PC-3 (cell line): Measurements from ENCODE around the gene DLGAP1. TPM values are rescaled to one million over a fixed set of nuclear protein-coding genes. Genes with fewer than 3 reads are reported as not detected.

Experiments used
- ATAC-seq: fragments of 200-7000 bp; cut with Tn5 transposase; 2 replicates; pipeline ENCODE4 v1.9.1; 2020; ENCODE audit warnings: mild to moderate bottlenecking, moderate library complexity
- BruUV-seq: library from RNA; stranded (reverse); fragments of 400-500 nt; replicated peaks from 2 replicates; lab custom pipeline; 2021; lab: Mats Ljungman, UMichigan
- CTCF ChIA-PET: fragments of 300-600 bp; sonication (Branson Sonifier 250); formaldehyde crosslinking; loops from one replicate; lab custom pipeline; 2022; ENCODE audit warnings: antibody characterized with exemption; lab: Charles Lee
- POLR2A ChIA-PET: fragments of 300-600 bp; sonication (Branson Sonifier 250); formaldehyde crosslinking; loops from one replicate; lab custom pipeline; 2022; ENCODE audit warnings: antibody characterized with exemption; ENCODE audit not compliant: unreplicated experiment; lab: Charles Lee
- DNase-seq: peaks from one replicate; pipeline ENCODE4 v3.0.0-alpha.2; 2015
- H2AFZ ChIP-seq: fragments of 300-600 bp; sonication (generic); 2 replicates; pipeline ENCODE4 v1.6.0; 2016; ENCODE audit warnings: antibody characterized with exemption, low read length
- H3F3A ChIP-seq: fragments of 300-600 bp; sonication (generic); one replicate; pipeline ENCODE4 v1.6.0; 2017; ENCODE audit warnings: antibody characterized with exemption, low read length, control low read depth, mild to moderate bottlenecking; ENCODE audit not compliant: unreplicated experiment
- H3K27ac ChIP-seq: fragments of 300-600 bp; sonication (generic); 2 replicates; pipeline ENCODE4 v1.5.1; 2016; ENCODE audit warnings: mild to moderate bottlenecking, low read length
- H3K27me3 ChIP-seq: fragments of 300-600 bp; sonication (generic); 2 replicates; pipeline ENCODE4 v1.6.1; 2016; ENCODE audit warnings: low read length, mixed read lengths
- H3K36me3 ChIP-seq: fragments of 300-600 bp; sonication (generic); 2 replicates; pipeline ENCODE4 v1.6.1; 2016; ENCODE audit warnings: low read depth, mixed run types, low read length, mixed read lengths
- H3K4me1 ChIP-seq: fragments of 300-600 bp; sonication (generic); 2 replicates; pipeline ENCODE4 v1.5.1; 2016; ENCODE audit warnings: low read length; ENCODE audit not compliant: insufficient read depth
- H3K4me2 ChIP-seq: fragments of 300-600 bp; sonication (generic); 2 replicates; pipeline ENCODE4 v1.6.0; 2016; ENCODE audit warnings: low read length
- H3K4me3 ChIP-seq: fragments of 300-600 bp; sonication (generic); 2 replicates; pipeline ENCODE4 v1.5.1; 2016; ENCODE audit warnings: mild to moderate bottlenecking, low read length, mixed read lengths
- H3K79me2 ChIP-seq: fragments of 300-600 bp; sonication (generic); 2 replicates; pipeline ENCODE4 v1.6.1; 2017; ENCODE audit warnings: low read length, mixed read lengths
- H3K9ac ChIP-seq: fragments of 300-600 bp; sonication (generic); 2 replicates; pipeline ENCODE4 v1.6.0; 2016; ENCODE audit warnings: mild to moderate bottlenecking, low read length
- H3K9me2 ChIP-seq: fragments of 300-600 bp; sonication (generic); replicated peaks from 2 replicates; pipeline ENCODE4 v1.6.1; 2016; ENCODE audit warnings: mixed run types, low read length, mixed read lengths
- H3K9me3 ChIP-seq: fragments of 300-600 bp; sonication (generic); 2 replicates; pipeline ENCODE4 v1.6.1; 2016; ENCODE audit warnings: low read length, mixed read lengths
- H4K20me1 ChIP-seq: fragments of 300-600 bp; sonication (generic); 2 replicates; pipeline ENCODE4 v1.6.1; 2016; ENCODE audit warnings: low read length, mixed read lengths
- CTCF ChIP-seq: fragments of 300-600 bp; sonication (generic); conservative IDR thresholded peaks from 2 replicates; pipeline ENCODE4 v1.5.1; 2017; ENCODE audit warnings: antibody characterized with exemption, low read depth, mild to moderate bottlenecking, low read length
- EZH2 ChIP-seq: fragments of 300-600 bp; sonication (generic); IDR thresholded peaks from one replicate; pipeline ENCODE4 v1.6.1; 2017; ENCODE audit warnings: antibody characterized with exemption, mild to moderate bottlenecking, low read length; ENCODE audit not compliant: unreplicated experiment
- EZH2phosphoT487 ChIP-seq: fragments of 300-600 bp; sonication (generic); IDR thresholded peaks from 2 replicates; pipeline ENCODE4 v1.6.1; 2018; ENCODE audit warnings: mild to moderate bottlenecking, antibody characterized with exemption, low read length, borderline replicate concordance
- intact Hi-C: fragments of 100-400 bp; cut with micrococcal nuclease; formaldehyde crosslinking; loops from 2 replicates; pipeline ENCODE4 v1.9.0; 2023
- total RNA-seq: library from RNA; depleted of rRNA; stranded (reverse); fragments of >200 nt; gene quantifications from 2 replicates; pipeline ENCODE4 v1.2.3, GENCODE V29; 2014

DLGAP1 gene
- total RNA-seq, 1 experiment from 2014 or later: not detected

DNA sequence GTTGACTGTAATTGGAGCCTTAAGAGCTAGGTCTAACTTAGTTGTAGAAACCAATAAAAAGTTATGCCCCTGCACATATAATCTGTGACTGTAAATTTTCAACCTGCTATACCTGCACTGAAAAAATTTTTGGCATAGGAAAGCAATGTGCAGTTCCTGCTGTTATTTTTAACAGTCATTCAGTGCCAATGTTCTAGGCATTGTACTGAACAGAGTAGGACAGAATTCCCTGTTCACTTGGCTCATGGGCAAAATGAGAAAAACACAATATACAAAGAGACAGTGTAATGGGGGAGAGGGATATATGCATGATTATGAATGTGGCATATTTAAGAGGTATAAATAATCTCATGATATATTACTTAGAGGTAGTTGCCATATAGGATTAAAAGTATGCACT is 547.2 kb downstream of the DLGAP1 start:
- Histone ChIP-seq H3K36me3 (no peaks in the 10 kb centered on the region), H3K4me3 (no peak overlapping the region), H3K27ac (no peak overlapping the region), H3K79me2 (no peaks in the 10 kb centered on the region), H3F3A (no peaks in the 10 kb centered on the region), H3K9me3 (no peaks in the 10 kb centered on the region), H3K4me2 (no peak overlapping the region), H3K27me3 (no peaks in the 10 kb centered on the region), H4K20me1 (no peaks in the 10 kb centered on the region), H2AFZ (no peak overlapping the region), H3K4me1 (peaks cover 10% of the 10 kb centered on the region), H3K9me2 (no peaks in the 10 kb centered on the region), H3K9ac (no peak overlapping the region)
- TF ChIP-seq EZH2 (no peak), CTCF (no peak), EZH2phosphoT487 (no peak)
- DNase-seq: no peak
- no TSS peak for BruUV-seq
- no peak for ATAC-seq
- intact Hi-C loops: no loop called here
- POLR2A ChIA-PET: no interaction called here
- CTCF ChIA-PET: no interaction called here

GRCh38 chr18:3906116-3906750 is 548.9 kb downstream of the DLGAP1 start:
- H3K36me3 ChIP-seq: no peaks in the 10 kb centered on the region
- H3K4me2 ChIP-seq: no peak overlapping the region
- H3K27ac ChIP-seq: no peak overlapping the region
- no peak overlapping the region for H3K9ac ChIP-seq
- intact Hi-C loops: no loop called here
- BruUV-seq: no TSS peak
- H3K9me3 ChIP-seq: no peaks in the 10 kb centered on the region
- H3K9me2 ChIP-seq: no peaks in the 10 kb centered on the region
- no peak overlapping the region for H3K4me3 ChIP-seq
- TF ChIP-seq CTCF (no peak), EZH2 (no peak), EZH2phosphoT487 (no peak)
- 0 out of 2 replicates have a peak, but pooled peaks cover 1% of the 10 kb centered on the region for H3K27me3 ChIP-seq
- ATAC-seq: no peak
- H3K4me1 ChIP-seq: peaks cover 13% of the 10 kb centered on the region
- no peaks in the 10 kb centered on the region for H3F3A ChIP-seq
- no peaks in the 10 kb centered on the region for H4K20me1 ChIP-seq
- H3K79me2 ChIP-seq: no peaks in the 10 kb centered on the region
- POLR2A ChIA-PET: no interaction called here
- no peak overlapping the region for H2AFZ ChIP-seq
- CTCF ChIA-PET: no interaction called here
- no peak for DNase-seq

DNA sequence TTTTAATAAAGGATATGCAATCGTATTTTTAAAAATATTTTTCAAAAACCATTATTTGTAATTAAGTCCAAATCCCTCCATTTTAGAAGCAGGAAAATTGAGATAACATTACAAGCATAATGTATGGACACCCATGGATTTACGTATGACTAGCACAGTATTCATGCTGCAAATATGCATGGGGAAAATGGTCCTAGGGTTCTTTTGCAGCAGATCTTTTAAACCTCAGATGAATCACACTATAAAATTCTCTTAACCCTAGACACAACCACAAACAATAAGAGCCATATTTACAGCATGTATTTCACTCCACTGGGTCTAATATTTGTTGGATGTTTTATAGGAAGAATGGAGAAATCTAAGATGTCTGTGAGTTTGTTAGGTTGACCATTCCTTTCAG is 551.8 kb downstream of the DLGAP1 start:
- Histone ChIP-seq H3K4me3 (no peak overlapping the region), H3K79me2 (no peaks in the 10 kb centered on the region), H3K36me3 (no peaks in the 10 kb centered on the region), H3K27me3 (peaks cover 25% of the 10 kb centered on the region), H3F3A (no peaks in the 10 kb centered on the region), H3K9me2 (no peaks in the 10 kb centered on the region), H2AFZ (no peak overlapping the region), H4K20me1 (no peaks in the 10 kb centered on the region), H3K27ac (no peak overlapping the region), H3K4me2 (no peak overlapping the region), H3K9me3 (no peaks in the 10 kb centered on the region), H3K9ac (no peak overlapping the region), H3K4me1 (peaks cover 13% of the 10 kb centered on the region)
- POLR2A ChIA-PET: no interaction called here
- BruUV-seq: no TSS peak
- CTCF ChIA-PET: no interaction called here
- intact Hi-C loops: no loop called here
- ATAC-seq (no peak), DNase-seq (peak; percentile 71)
- no peak for TF ChIP-seq EZH2phosphoT487
- no peak for TF ChIP-seq CTCF
- no peak for TF ChIP-seq EZH2
